ENCODE measurements around the gene SMIM20. TPM values are rescaled to one million over a fixed set of nuclear protein-coding genes. Genes with fewer than 3 reads are reported as not detected.

Gene SMIM20
- total RNA-seq, 2 donors from 2014 or later: 0.99 to 21.5 TPM

DNA sequence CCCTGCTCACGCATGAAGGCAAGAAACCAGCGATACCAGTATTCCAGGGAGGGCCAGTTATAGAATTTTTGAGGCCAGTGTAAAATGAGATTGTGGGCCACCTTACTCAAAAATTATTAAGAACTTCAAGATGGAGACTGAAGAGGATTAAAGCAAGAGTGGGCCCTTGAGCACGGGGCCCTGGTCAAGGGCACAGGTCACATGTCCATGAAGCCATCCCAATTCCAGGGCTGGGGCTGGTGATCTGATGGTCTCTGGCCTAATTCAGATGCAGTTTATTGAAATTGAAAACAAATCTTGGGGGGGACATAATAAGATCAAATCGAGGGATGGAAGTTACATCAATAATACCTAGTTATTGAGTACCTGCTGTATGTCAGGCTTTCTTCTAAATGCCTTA, 58.3 kb downstream of the SMIM20 start:
- DNase-seq (no peak), ATAC-seq (no peak)
- TF ChIP-seq POLR2A (IDR thresholded peaks at IDR 0.05): no peak
- TF ChIP-seq, protein P1, sequence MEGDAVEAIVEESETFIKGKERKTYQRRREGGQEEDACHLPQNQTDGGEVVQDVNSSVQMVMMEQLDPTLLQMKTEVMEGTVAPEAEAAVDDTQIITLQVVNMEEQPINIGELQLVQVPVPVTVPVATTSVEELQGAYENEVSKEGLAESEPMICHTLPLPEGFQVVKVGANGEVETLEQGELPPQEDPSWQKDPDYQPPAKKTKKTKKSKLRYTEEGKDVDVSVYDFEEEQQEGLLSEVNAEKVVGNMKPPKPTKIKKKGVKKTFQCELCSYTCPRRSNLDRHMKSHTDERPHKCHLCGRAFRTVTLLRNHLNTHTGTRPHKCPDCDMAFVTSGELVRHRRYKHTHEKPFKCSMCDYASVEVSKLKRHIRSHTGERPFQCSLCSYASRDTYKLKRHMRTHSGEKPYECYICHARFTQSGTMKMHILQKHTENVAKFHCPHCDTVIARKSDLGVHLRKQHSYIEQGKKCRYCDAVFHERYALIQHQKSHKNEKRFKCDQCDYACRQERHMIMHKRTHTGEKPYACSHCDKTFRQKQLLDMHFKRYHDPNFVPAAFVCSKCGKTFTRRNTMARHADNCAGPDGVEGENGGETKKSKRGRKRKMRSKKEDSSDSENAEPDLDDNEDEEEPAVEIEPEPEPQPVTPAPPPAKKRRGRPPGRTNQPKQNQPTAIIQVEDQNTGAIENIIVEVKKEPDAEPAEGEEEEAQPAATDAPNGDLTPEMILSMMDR (IDR thresholded peaks at IDR 0.05): no peak
- Histone ChIP-seq H3K27me3 (no peaks in the 10 kb centered on the region), H3K27ac (no peak overlapping the region), H3K4me1 (peaks cover 14% of the 10 kb centered on the region), H3K4me3 (no peak overlapping the region), H3K9me3 (no peaks in the 10 kb centered on the region), H3K36me3 (replicated peaks in 1 of 2; ENCODE audit: insufficient read depth in 1 of 2, low read depth in 2 of 2) (no peaks in the 10 kb centered on the region)
- 69 to 90% methylated on average over 4 of the region's 4 CpGs for WGBS, 2 donors
- intact Hi-C loops (cut with DNase I): no loop called here

DNA sequence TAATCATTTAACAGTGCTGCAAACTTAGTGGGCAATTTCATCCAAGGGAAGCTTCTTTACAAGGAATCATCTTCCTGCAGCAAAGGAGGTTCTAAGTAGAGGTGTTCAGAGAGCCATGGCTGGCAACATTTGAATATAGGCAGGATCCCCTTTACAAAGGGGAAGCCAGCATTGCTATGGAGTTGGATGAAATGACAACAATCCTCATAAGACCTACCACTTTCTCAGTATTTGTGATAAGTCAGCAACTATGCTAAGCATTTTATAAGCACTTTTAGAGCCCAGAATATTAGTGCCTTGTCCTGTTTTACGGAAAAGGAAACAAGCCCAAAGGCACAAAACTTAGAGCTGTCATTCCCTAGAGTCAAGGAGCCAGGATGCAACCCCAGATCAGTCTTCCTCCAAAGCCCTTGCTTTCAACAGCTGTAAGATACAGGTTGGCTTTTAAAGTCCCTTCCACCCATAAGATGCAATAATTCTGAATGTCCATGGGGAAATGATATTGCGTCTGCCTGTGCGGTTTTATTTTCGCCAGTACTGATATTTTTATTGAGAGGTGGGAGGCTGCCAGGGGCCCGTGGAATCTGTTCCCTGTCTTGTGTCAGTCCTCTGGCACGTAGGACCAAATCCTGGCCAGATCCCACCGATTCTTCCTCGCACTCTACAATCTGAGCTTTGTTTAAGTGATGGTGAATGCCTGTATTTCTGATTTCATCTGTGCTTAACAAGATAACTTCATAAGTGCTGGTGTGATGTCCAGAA, 59.1 kb downstream of the SMIM20 start:
- H3K4me3 ChIP-seq: no peak overlapping the region
- H3K27me3 ChIP-seq: no peaks in the 10 kb centered on the region
- H3K9me3 ChIP-seq: no peaks in the 10 kb centered on the region
- no peak overlapping the region for H3K27ac ChIP-seq
- intact Hi-C loops (cut with DNase I): no loop called here
- no peak for DNase-seq
- H3K4me1 ChIP-seq: peaks cover 14% of the 10 kb centered on the region
- ATAC-seq: no peak
- no peak for TF ChIP-seq POLR2A (IDR thresholded peaks at IDR 0.05)
- TF ChIP-seq, protein P1 (IDR thresholded peaks at IDR 0.05): no peak
- 63 to 65% methylated on average over 8 of the region's 8 CpGs for WGBS, 2 donors
- no peaks in the 10 kb centered on the region for H3K36me3 ChIP-seq (replicated peaks in 1 of 2; ENCODE audit: insufficient read depth in 1 of 2, low read depth in 2 of 2)

DNA sequence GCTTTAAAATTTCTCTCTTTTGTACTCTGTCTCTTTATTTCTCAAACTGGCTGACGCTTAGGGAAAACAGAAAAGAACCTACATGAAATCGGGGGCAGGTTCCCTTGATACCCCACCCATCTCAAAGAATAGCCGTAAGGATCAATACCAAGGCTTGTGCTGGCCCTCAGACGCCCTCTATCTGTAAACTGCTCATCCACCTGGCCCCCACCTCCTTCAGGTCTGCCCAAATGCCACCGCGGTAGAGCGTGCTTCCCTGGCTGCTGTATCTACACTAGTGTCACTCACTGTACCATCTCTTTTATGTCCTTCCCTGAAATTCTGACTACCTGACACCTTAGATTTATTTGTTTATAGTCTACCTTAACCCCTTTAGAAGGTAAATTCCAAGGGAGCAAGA, 62.8 kb downstream of the SMIM20 start:
- 59 to 65% methylated on average over 7 of the region's 7 CpGs for WGBS, 2 donors
- Histone ChIP-seq H3K4me3 (no peak overlapping the region), H3K27ac (no peak overlapping the region), H3K36me3 (replicated peaks in 1 of 2; ENCODE audit: insufficient read depth in 1 of 2, low read depth in 2 of 2) (no peaks in the 10 kb centered on the region), H3K9me3 (no peaks in the 10 kb centered on the region), H3K4me1 (no peaks in the 10 kb centered on the region), H3K27me3 (no peaks in the 10 kb centered on the region)
- ATAC-seq: no peak
- TF ChIP-seq, protein P1 (IDR thresholded peaks at IDR 0.05): no peak
- no peak for TF ChIP-seq POLR2A (IDR thresholded peaks at IDR 0.05)
- no peak for DNase-seq
- intact Hi-C loops (cut with DNase I): no loop called here

DNA sequence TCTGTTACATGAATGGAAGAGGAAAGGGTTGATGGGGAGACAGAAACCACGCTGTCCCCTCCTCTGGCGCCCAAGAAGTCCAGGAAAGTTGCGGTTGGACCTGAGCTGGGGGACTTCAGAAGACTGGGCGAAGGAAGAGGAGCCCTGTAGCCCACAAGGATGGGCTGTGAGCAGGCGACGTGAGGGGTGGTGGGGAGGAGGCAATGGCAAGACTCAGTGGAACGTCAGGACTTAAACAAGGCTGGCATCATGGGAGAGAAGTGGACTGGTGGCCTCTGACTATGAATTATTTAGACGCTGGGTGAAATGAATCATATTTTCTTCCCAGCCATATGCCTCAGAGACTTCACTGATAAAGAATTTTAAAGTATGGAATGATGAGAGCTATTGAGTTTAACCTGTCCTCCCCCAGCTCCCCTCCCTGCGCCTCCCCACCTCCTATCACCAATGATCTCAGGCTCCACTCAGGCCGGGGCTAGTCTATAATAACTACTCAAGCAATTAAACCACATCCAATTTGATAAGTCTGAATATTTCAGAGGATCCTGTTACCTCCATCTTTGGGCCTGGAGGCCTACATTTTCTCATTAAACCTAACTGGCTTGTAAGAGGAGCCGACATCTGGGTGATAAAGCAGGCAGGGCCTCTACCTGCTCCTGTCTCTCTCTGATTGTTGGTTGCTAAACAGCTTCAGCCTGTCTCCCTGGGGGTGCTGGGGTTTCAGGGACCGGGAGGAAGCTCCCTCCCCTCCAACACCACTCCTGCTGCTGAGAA, 63.6 kb downstream of the SMIM20 start:
- Histone ChIP-seq H3K4me3 (no peak overlapping the region), H3K4me1 (no peaks in the 10 kb centered on the region), H3K36me3 (replicated peaks in 1 of 2; ENCODE audit: insufficient read depth in 1 of 2, low read depth in 2 of 2) (no peaks in the 10 kb centered on the region), H3K27ac (no peak overlapping the region), H3K27me3 (no peaks in the 10 kb centered on the region), H3K9me3 (no peaks in the 10 kb centered on the region)
- DNase-seq: no peak
- WGBS, 2 donors: 86 to 87% methylated on average over 10 to 12 of the region's 12 CpGs
- intact Hi-C loops (cut with DNase I): no loop called here
- ATAC-seq: no peak
- no peak for TF ChIP-seq POLR2A (IDR thresholded peaks at IDR 0.05)
- TF ChIP-seq, protein P1 (IDR thresholded peaks at IDR 0.05): no peak

All from body of pancreas (tissue), 4 donors.